Ishikawa (cell line): ENCODE data around the gene EEF2K.

Experiments used
- CEBPB ChIP-seq: IDR thresholded peaks from 2 replicates; pipeline ENCODE4 v1.6.1; 2012
- CREB1 ChIP-seq: IDR thresholded peaks from 2 replicates; pipeline ENCODE4 v1.6.1; 2012; ENCODE audit warnings: low read depth
- EP300 ChIP-seq: IDR thresholded peaks from 2 replicates; pipeline ENCODE4 v1.6.1; 2012; ENCODE audit warnings: borderline replicate concordance
- MAX ChIP-seq: IDR thresholded peaks from 2 replicates; pipeline ENCODE4 v1.6.1; 2012
- NFIC ChIP-seq: IDR thresholded peaks from 2 replicates; pipeline ENCODE4 v1.6.1; 2012
- RAD21 ChIP-seq: IDR thresholded peaks from 2 replicates; pipeline ENCODE4 v1.6.1; 2012; ENCODE audit warnings: low read depth
- REST ChIP-seq: IDR thresholded peaks from 2 replicates; pipeline ENCODE4 v1.6.1; 2012; ENCODE audit warnings: low read depth, mild to moderate bottlenecking
- TAF1 ChIP-seq: IDR thresholded peaks from 2 replicates; pipeline ENCODE4 v1.6.1; 2012; ENCODE audit warnings: low read depth, mild to moderate bottlenecking
- TEAD4 ChIP-seq: IDR thresholded peaks from 2 replicates; pipeline ENCODE4 v1.6.1; 2012
- USF1 ChIP-seq: IDR thresholded peaks from 2 replicates; pipeline ENCODE4 v1.6.1; 2012
- YY1 ChIP-seq: IDR thresholded peaks from 2 replicates; pipeline ENCODE4 v1.6.1; 2012; ENCODE audit warnings: low read depth
- ZBTB7A ChIP-seq: IDR thresholded peaks from 2 replicates; pipeline ENCODE4 v1.6.1; 2012; ENCODE audit warnings: low read depth

GRCh38 chr16:22328081-22328725, 122.1 kb downstream of the EEF2K start:
- TF ChIP-seq YY1 (no peak), USF1 (no peak), REST (no peak), EP300 (no peak), TAF1 (no peak), NFIC (no peak), CEBPB (no peak), RAD21 (no peak), TEAD4 (no peak), MAX (no peak), ZBTB7A (no peak), CREB1 (no peak)
